A673 (cell line): ENCODE measurements around the gene CRIP3. TPM values are rescaled to one million over a fixed set of nuclear protein-coding genes. Genes with fewer than 3 reads are reported as not detected.

Source experiments
- BruUV-seq: library from RNA; stranded (reverse); fragments of 400-500 nt; replicated peaks from 2 replicates; lab custom pipeline; 2021; lab: Mats Ljungman, UMichigan
- CTCF ChIA-PET: fragments of 300-600 bp; sonication (Branson Sonifier 250); formaldehyde crosslinking; loops from one replicate; lab custom pipeline; 2022; ENCODE audit warnings: antibody characterized with exemption; lab: Charles Lee
- POLR2A ChIA-PET: fragments of 300-600 bp; sonication (Branson Sonifier 250); formaldehyde crosslinking; loops from one replicate; lab custom pipeline; 2022; ENCODE audit warnings: antibody characterized with exemption; ENCODE audit not compliant: low non-redundant PET; lab: Charles Lee
- DNase-seq: peaks from one replicate; pipeline ENCODE4 v3.0.0-alpha.2; 2015; ENCODE audit warnings: low spot score
- H3K27ac ChIP-seq: fragments of 200-600 bp; sonication (generic); 2 replicates; pipeline ENCODE4 v1.5.1; 2016; ENCODE audit warnings: mixed run types, low read depth, mild to moderate bottlenecking, mixed read lengths, antibody characterized with exemption, low read length; ENCODE audit not compliant: poor library complexity, severe bottlenecking
- H3K27me3 ChIP-seq: fragments of 200-600 bp; sonication (generic); replicated peaks from 2 replicates; pipeline ENCODE4 v1.6.1; 2017; ENCODE audit warnings: mixed run types, low read depth, mild to moderate bottlenecking, mixed read lengths, antibody characterized with exemption, low read length; ENCODE audit not compliant: insufficient read depth, poor library complexity
- H3K36me3 ChIP-seq: fragments of 200-600 bp; sonication (generic); 2 replicates; pipeline ENCODE4 v1.6.1; 2016; ENCODE audit warnings: mixed run types, mild to moderate bottlenecking, mixed read lengths, antibody characterized with exemption, low read length; ENCODE audit not compliant: insufficient read depth, poor library complexity, severe bottlenecking
- H3K4me1 ChIP-seq: fragments of 200-600 bp; sonication (generic); 2 replicates; pipeline ENCODE4 v1.6.1; 2017; ENCODE audit warnings: mixed run types, mild to moderate bottlenecking, mixed read lengths, antibody characterized with exemption, low read length; ENCODE audit not compliant: insufficient read depth, poor library complexity, severe bottlenecking
- H3K4me3 ChIP-seq: fragments of 200-600 bp; sonication (generic); 2 replicates; pipeline ENCODE4 v1.5.1; 2016; ENCODE audit warnings: low read depth, mixed run types, mild to moderate bottlenecking, mixed read lengths, low read length; ENCODE audit not compliant: poor library complexity, severe bottlenecking
- H3K9me3 ChIP-seq: fragments of 200-600 bp; sonication (generic); 2 replicates; pipeline ENCODE4 v1.6.1; 2016; ENCODE audit warnings: mixed run types, low read depth, mild to moderate bottlenecking, mixed read lengths, antibody characterized with exemption, low read length; ENCODE audit not compliant: poor library complexity, severe bottlenecking
- EZH2 ChIP-seq: fragments of 200-600 bp; sonication (generic); IDR thresholded peaks from 2 replicates; pipeline ENCODE4 v1.6.1; 2017; ENCODE audit warnings: borderline replicate concordance, low read depth, mild to moderate bottlenecking, mixed read lengths, antibody characterized with exemption, low read length; ENCODE audit not compliant: poor library complexity, severe bottlenecking
- intact Hi-C: fragments of 100-400 bp; cut with micrococcal nuclease; formaldehyde crosslinking; loops from one replicate; pipeline ENCODE4 v1.10.0; 2022; ENCODE audit not compliant: unreplicated experiment
- total RNA-seq: library from RNA; stranded (reverse); gene quantifications from 2 replicates; pipeline ENCODE4 v1.2.3, GENCODE V29; 2021
- TF ChIP-seq, protein P1 (sequence below): fragments of 300-800, 200-600 bp; sonication (generic); conservative IDR thresholded peaks from 2 replicates; pipeline ENCODE4 v1.5.1; 2017; ENCODE audit warnings: low read depth, mild to moderate bottlenecking, antibody characterized with exemption, low read length, moderate library complexity, mixed read lengths

Gene CRIP3
- total RNA-seq, 1 experiment from 2014 or later: 2.4 TPM

DNA sequence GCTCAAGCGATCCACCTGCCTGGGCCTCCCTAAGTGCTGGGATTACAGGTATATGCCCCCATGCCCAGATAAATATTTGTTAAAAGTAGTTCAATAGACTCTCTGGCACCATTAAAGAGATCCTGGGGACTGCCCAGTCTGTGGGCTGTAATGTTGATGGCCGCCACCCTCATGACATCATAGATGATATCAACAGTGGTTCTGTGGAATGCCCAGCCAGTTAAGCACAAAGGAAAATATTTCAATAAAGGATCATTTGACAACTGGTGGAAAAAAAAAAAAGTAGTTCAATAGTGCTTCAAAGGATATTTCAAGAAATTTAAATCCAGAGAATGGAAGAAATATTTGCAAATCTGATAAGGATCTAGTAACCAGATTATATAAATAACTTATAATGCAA lies 1.5 kb upstream of the CRIP3 start:
- Histone ChIP-seq H3K27ac (no peak overlapping the region), H3K27me3 (no peaks in the 10 kb centered on the region), H3K4me1 (no peaks in the 10 kb centered on the region), H3K36me3 (no peaks in the 10 kb centered on the region), H3K9me3 (no peaks in the 10 kb centered on the region), H3K4me3 (no peak overlapping the region)
- BruUV-seq: no TSS peak
- TF ChIP-seq EZH2: no peak
- TF ChIP-seq, protein P1, sequence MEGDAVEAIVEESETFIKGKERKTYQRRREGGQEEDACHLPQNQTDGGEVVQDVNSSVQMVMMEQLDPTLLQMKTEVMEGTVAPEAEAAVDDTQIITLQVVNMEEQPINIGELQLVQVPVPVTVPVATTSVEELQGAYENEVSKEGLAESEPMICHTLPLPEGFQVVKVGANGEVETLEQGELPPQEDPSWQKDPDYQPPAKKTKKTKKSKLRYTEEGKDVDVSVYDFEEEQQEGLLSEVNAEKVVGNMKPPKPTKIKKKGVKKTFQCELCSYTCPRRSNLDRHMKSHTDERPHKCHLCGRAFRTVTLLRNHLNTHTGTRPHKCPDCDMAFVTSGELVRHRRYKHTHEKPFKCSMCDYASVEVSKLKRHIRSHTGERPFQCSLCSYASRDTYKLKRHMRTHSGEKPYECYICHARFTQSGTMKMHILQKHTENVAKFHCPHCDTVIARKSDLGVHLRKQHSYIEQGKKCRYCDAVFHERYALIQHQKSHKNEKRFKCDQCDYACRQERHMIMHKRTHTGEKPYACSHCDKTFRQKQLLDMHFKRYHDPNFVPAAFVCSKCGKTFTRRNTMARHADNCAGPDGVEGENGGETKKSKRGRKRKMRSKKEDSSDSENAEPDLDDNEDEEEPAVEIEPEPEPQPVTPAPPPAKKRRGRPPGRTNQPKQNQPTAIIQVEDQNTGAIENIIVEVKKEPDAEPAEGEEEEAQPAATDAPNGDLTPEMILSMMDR: no peak
- ChIA-PET CTCF (no interaction called here), POLR2A (no interaction called here)
- no peak for DNase-seq
- intact Hi-C loops: no loop called here

DNA sequence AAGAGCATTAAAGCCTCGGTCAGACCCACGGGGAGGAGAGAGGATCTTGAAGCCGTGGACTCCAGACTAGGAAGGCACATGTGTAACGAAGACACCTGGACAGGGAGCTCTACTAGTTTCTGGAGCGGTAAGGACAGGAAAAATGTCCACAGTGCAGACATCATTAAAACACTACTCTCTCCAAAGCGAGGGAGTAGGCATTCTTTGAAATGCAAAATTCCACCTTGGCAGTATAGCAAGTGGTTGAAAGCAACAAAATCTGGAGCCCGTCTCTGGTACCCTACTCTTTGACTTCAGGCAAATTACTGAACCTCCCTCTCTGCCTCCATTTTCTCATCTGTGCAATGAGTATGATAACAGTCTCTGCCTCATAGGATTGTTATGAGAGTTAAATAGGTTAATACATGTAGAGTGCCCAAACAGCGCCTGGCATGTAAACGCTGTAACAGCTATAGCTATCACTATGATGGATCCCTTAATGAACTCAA lies 408 bp upstream of the CRIP3 start:
- Histone ChIP-seq H3K27me3 (no peaks in the 10 kb centered on the region), H3K36me3 (no peaks in the 10 kb centered on the region), H3K27ac (no peak overlapping the region), H3K9me3 (no peaks in the 10 kb centered on the region), H3K4me3 (peak overlapping the region; percentile 50), H3K4me1 (no peaks in the 10 kb centered on the region)
- ChIA-PET POLR2A (no interaction called here), CTCF (no interaction called here)
- intact Hi-C loops: no loop called here
- DNase-seq: no peak
- BruUV-seq: no TSS peak
- TF ChIP-seq, protein P1: no peak
- no peak for TF ChIP-seq EZH2

DNA sequence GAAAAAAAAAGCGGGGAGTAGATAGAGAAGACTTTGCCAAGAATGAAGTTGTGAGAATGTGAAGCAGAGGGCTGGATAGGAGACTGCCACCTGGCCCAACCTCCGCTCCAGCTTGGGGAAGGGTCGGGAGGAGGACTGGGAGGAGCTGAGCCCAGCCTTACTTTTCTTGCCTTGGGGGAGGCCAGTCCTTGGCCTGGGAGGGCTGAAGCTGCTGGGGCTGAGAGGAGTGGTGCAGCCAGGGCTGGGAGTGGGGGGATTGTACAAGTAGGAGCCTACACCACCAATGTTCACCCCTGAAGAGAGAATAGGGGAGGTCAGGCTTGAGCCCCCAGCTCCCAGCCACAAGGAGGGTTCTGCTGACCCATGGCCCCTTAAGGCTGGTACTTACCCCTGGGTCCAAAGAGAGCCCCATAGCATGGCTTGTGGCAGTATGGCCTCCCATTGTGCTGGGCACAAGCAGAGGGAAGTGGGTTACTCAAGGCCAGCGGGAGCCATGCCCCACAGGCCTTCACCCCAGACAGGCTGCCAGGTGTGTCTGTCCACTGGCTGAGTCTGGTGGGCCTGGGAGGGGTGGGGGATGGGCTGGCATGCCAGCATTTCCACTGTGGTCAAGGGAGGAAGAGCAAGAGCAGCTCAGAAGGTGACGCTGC lies 1.1 kb downstream of the CRIP3 start:
- Histone ChIP-seq H3K9me3 (no peaks in the 10 kb centered on the region), H3K4me1 (no peaks in the 10 kb centered on the region), H3K4me3 (no peak overlapping the region), H3K27me3 (no peaks in the 10 kb centered on the region), H3K27ac (no peak overlapping the region), H3K36me3 (no peaks in the 10 kb centered on the region)
- ChIA-PET CTCF (interaction anchor here (0.5 kb wide), 1 partner anchor 12 kb away, joined by 4 read pairs; no protein-coding TSS in a partner anchor), POLR2A (no interaction called here)
- intact Hi-C loops: no loop called here
- DNase-seq: no peak
- no TSS peak for BruUV-seq
- no peak for TF ChIP-seq EZH2
- TF ChIP-seq, protein P1: no peak
